Ishikawa (cell line): ENCODE results near the gene SZT2.

Source experiments
- CEBPB ChIP-seq: IDR thresholded peaks from 2 replicates; pipeline ENCODE4 v1.6.1; 2012
- CREB1 ChIP-seq: IDR thresholded peaks from 2 replicates; pipeline ENCODE4 v1.6.1; 2012; ENCODE audit warnings: low read depth
- EGR1 ChIP-seq: IDR thresholded peaks from 2 replicates; pipeline ENCODE4 v1.6.1; 2012
- EP300 ChIP-seq: IDR thresholded peaks from 2 replicates; pipeline ENCODE4 v1.6.1; 2012; ENCODE audit warnings: borderline replicate concordance
- FOXM1 ChIP-seq: IDR thresholded peaks from 2 replicates; pipeline ENCODE4 v1.6.1; 2012; ENCODE audit warnings: low read depth, borderline replicate concordance
- MAX ChIP-seq: IDR thresholded peaks from 2 replicates; pipeline ENCODE4 v1.6.1; 2012
- NFIC ChIP-seq: IDR thresholded peaks from 2 replicates; pipeline ENCODE4 v1.6.1; 2012
- RAD21 ChIP-seq: IDR thresholded peaks from 2 replicates; pipeline ENCODE4 v1.6.1; 2012; ENCODE audit warnings: low read depth
- REST ChIP-seq: IDR thresholded peaks from 2 replicates; pipeline ENCODE4 v1.6.1; 2012; ENCODE audit warnings: low read depth, mild to moderate bottlenecking
- TAF1 ChIP-seq: IDR thresholded peaks from 2 replicates; pipeline ENCODE4 v1.6.1; 2012; ENCODE audit warnings: low read depth, mild to moderate bottlenecking
- TCF12 ChIP-seq: IDR thresholded peaks from 2 replicates; pipeline ENCODE4 v1.6.1; 2012; ENCODE audit warnings: low read depth
- TEAD4 ChIP-seq: IDR thresholded peaks from 2 replicates; pipeline ENCODE4 v1.6.1; 2012
- USF1 ChIP-seq: IDR thresholded peaks from 2 replicates; pipeline ENCODE4 v1.6.1; 2012
- YY1 ChIP-seq: IDR thresholded peaks from 2 replicates; pipeline ENCODE4 v1.6.1; 2012; ENCODE audit warnings: low read depth
- ZBTB7A ChIP-seq: IDR thresholded peaks from 2 replicates; pipeline ENCODE4 v1.6.1; 2012; ENCODE audit warnings: low read depth

The SZT2 gene

DNA sequence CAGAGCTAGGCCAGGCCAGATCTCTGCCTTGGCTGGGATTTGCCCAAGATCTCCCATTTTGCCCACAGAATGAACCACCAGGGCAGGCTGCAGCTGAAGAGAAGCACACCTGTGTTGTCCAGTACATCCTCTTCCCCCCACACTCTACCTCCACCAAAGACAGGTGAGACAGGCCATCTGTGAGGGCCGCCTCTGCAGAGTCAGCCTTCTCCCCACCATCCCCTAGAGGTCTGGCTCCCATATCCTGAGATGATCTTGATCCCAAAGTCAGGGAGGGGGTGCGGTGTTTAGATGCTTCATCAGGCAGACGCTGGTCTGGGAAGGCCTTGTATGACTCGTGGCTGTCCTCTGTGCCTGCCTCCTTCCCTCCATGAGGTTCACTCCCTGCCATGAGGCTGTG, 35.3 kb downstream of the SZT2 start:
- TF ChIP-seq FOXM1 = no peak
- no peak for TF ChIP-seq TAF1
- TF ChIP-seq ZBTB7A = no peak
- TF ChIP-seq REST = no peak
- TF ChIP-seq CEBPB = no peak
- TF ChIP-seq EGR1 = no peak
- no peak for TF ChIP-seq USF1
- no peak for TF ChIP-seq RAD21
- TF ChIP-seq TCF12 = no peak
- no peak for TF ChIP-seq NFIC
- no peak for TF ChIP-seq EP300
- TF ChIP-seq MAX = no peak
- TF ChIP-seq YY1 = no peak
- no peak for TF ChIP-seq CREB1
- no peak for TF ChIP-seq TEAD4

GRCh38 chr1:43426221-43426620, 36.5 kb downstream of the SZT2 start:
- TF ChIP-seq FOXM1 (no peak), YY1 (no peak), USF1 (no peak), TEAD4 (no peak), CEBPB (no peak), ZBTB7A (no peak), NFIC (no peak), EP300 (no peak), EGR1 (no peak), MAX (no peak), CREB1 (no peak), TCF12 (no peak), TAF1 (no peak), REST (no peak), RAD21 (no peak)

- TF ChIP-seq FOXM1 = no peak
- TF ChIP-seq TEAD4 = no peak
- no peak for TF ChIP-seq EP300
- no peak for TF ChIP-seq TCF12
- no peak for TF ChIP-seq CREB1
- no peak for TF ChIP-seq MAX
- TF ChIP-seq NFIC = no peak
- no peak for TF ChIP-seq RAD21
- no peak for TF ChIP-seq REST
- TF ChIP-seq ZBTB7A = no peak
- no peak for TF ChIP-seq EGR1
These were observed 37.8 kb downstream of the SZT2 start for GRCh38 chr1:43427524-43427923.

- TF ChIP-seq USF1 (no peak), TAF1 (no peak), CEBPB (no peak), EGR1 (no peak), ZBTB7A (no peak), TEAD4 (no peak), CREB1 (no peak), FOXM1 (no peak), YY1 (no peak), REST (no peak), EP300 (no peak), RAD21 (no peak), NFIC (no peak), TCF12 (no peak)
These were observed 38.2 kb downstream of the SZT2 start for GRCh38 chr1:43427941-43428340.
